ENCODE data around the gene IL20RB. TPM values are rescaled to one million over a fixed set of nuclear protein-coding genes. Genes with fewer than 3 reads are reported as not detected.
A peak's percentile ranks its signal among the peaks of the same experiment; 100 is the strongest.

IL20RB gene
- total RNA-seq, 2 experiments from 2014 or later, result 1.1 to 2.0 TPM

GRCh38 chr3:136932978-136933772, 24.6 kb upstream of the IL20RB start:
- Mint-ChIP-seq H3K27me3 (no peaks in the 10 kb centered on the region), H3K36me3 (peaks cover 58% of the 10 kb centered on the region), H3K4me3 (no peak overlapping the region), H3K9me3 (peaks cover 10% of the 10 kb centered on the region), H3K27ac (peak overlapping the region; percentile 65), H3K4me1 (peaks cover 49% of the 10 kb centered on the region)
- no peak for DNase-seq

GRCh38 chr3:136937175-136937574, 20.6 kb upstream of the IL20RB start:
- Mint-ChIP-seq H3K27ac (no peak overlapping the region), H3K9me3 (peaks cover 11% of the 10 kb centered on the region), H3K36me3 (peaks cover 54% of the 10 kb centered on the region), H3K27me3 (no peaks in the 10 kb centered on the region), H3K4me1 (peaks cover 54% of the 10 kb centered on the region), H3K4me3 (no peak overlapping the region)
- no peak for DNase-seq

GRCh38 chr3:136937851-136938250, 19.9 kb upstream of the IL20RB start:
- no peak overlapping the region for H3K27ac Mint-ChIP-seq
- DNase-seq, result no peak
- no peak overlapping the region for H3K4me3 Mint-ChIP-seq
- H3K36me3 Mint-ChIP-seq, result peaks cover 52% of the 10 kb centered on the region
- no peaks in the 10 kb centered on the region for H3K27me3 Mint-ChIP-seq
- peaks cover 56% of the 10 kb centered on the region for H3K4me1 Mint-ChIP-seq
- H3K9me3 Mint-ChIP-seq, result peaks cover 11% of the 10 kb centered on the region

GRCh38 chr3:136938334-136938733, 19.4 kb upstream of the IL20RB start:
- H3K27ac Mint-ChIP-seq, result no peak overlapping the region
- peaks cover 52% of the 10 kb centered on the region for H3K4me1 Mint-ChIP-seq
- DNase-seq, result no peak
- no peak overlapping the region for H3K4me3 Mint-ChIP-seq
- no peaks in the 10 kb centered on the region for H3K27me3 Mint-ChIP-seq
- peaks cover 11% of the 10 kb centered on the region for H3K9me3 Mint-ChIP-seq
- peaks cover 49% of the 10 kb centered on the region for H3K36me3 Mint-ChIP-seq

GRCh38 chr3:136939489-136939888, 18.3 kb upstream of the IL20RB start:
- no peaks in the 10 kb centered on the region for H3K27me3 Mint-ChIP-seq
- H3K4me1 Mint-ChIP-seq, result peaks cover 46% of the 10 kb centered on the region
- peaks cover 11% of the 10 kb centered on the region for H3K9me3 Mint-ChIP-seq
- peaks cover 41% of the 10 kb centered on the region for H3K36me3 Mint-ChIP-seq
- DNase-seq, result no peak
- H3K4me3 Mint-ChIP-seq, result peak overlapping the region; percentile 52
- peak overlapping the region; percentile 68 for H3K27ac Mint-ChIP-seq

- peaks cover 2% of the 10 kb centered on the region for H3K9me3 Mint-ChIP-seq
- peaks cover 24% of the 10 kb centered on the region for H3K36me3 Mint-ChIP-seq
- H3K27me3 Mint-ChIP-seq, result no peaks in the 10 kb centered on the region
- H3K4me1 Mint-ChIP-seq, result peaks cover 43% of the 10 kb centered on the region
- no peak overlapping the region for H3K4me3 Mint-ChIP-seq
- no peak overlapping the region for H3K27ac Mint-ChIP-seq
- no peak for DNase-seq
Observed at GRCh38 chr3:136942803-136943202, 15.0 kb upstream of the IL20RB start.

GRCh38 chr3:136943436-136943835, 14.3 kb upstream of the IL20RB start:
- no peak overlapping the region for H3K27ac Mint-ChIP-seq
- H3K4me3 Mint-ChIP-seq, result no peak overlapping the region
- no peaks in the 10 kb centered on the region for H3K27me3 Mint-ChIP-seq
- H3K4me1 Mint-ChIP-seq, result peaks cover 38% of the 10 kb centered on the region
- peaks cover 21% of the 10 kb centered on the region for H3K36me3 Mint-ChIP-seq
- H3K9me3 Mint-ChIP-seq, result peaks cover 2% of the 10 kb centered on the region
- DNase-seq, result no peak

GRCh38 chr3:136946978-136947377, 10.8 kb upstream of the IL20RB start:
- H3K27me3 Mint-ChIP-seq, result no peaks in the 10 kb centered on the region
- no peak for DNase-seq
- H3K4me1 Mint-ChIP-seq, result peaks cover 20% of the 10 kb centered on the region
- no peak overlapping the region for H3K4me3 Mint-ChIP-seq
- no peak overlapping the region for H3K27ac Mint-ChIP-seq
- H3K9me3 Mint-ChIP-seq, result no peaks in the 10 kb centered on the region
- peaks cover 19% of the 10 kb centered on the region for H3K36me3 Mint-ChIP-seq

GRCh38 chr3:136947477-136947876, 10.3 kb upstream of the IL20RB start:
- no peaks in the 10 kb centered on the region for H3K9me3 Mint-ChIP-seq
- H3K27ac Mint-ChIP-seq, result peak overlapping the region; percentile 20
- DNase-seq, result no peak
- H3K27me3 Mint-ChIP-seq, result no peaks in the 10 kb centered on the region
- peaks cover 15% of the 10 kb centered on the region for H3K4me1 Mint-ChIP-seq
- peaks cover 19% of the 10 kb centered on the region for H3K36me3 Mint-ChIP-seq
- H3K4me3 Mint-ChIP-seq, result no peak overlapping the region

GRCh38 chr3:136949146-136949545, 8.6 kb upstream of the IL20RB start:
- no peak overlapping the region for H3K27ac Mint-ChIP-seq
- peaks cover 18% of the 10 kb centered on the region for H3K36me3 Mint-ChIP-seq
- H3K9me3 Mint-ChIP-seq, result no peaks in the 10 kb centered on the region
- no peak overlapping the region for H3K4me3 Mint-ChIP-seq
- H3K4me1 Mint-ChIP-seq, result peaks cover 11% of the 10 kb centered on the region
- DNase-seq, result no peak
- H3K27me3 Mint-ChIP-seq, result no peaks in the 10 kb centered on the region

GRCh38 chr3:136949708-136950107, 8.1 kb upstream of the IL20RB start:
- H3K36me3 Mint-ChIP-seq, result peaks cover 18% of the 10 kb centered on the region
- no peak overlapping the region for H3K27ac Mint-ChIP-seq
- H3K9me3 Mint-ChIP-seq, result no peaks in the 10 kb centered on the region
- H3K4me3 Mint-ChIP-seq, result no peak overlapping the region
- no peak for DNase-seq
- no peaks in the 10 kb centered on the region for H3K27me3 Mint-ChIP-seq
- peaks cover 12% of the 10 kb centered on the region for H3K4me1 Mint-ChIP-seq

- H3K4me3 Mint-ChIP-seq, result no peak overlapping the region
- H3K36me3 Mint-ChIP-seq, result peaks cover 16% of the 10 kb centered on the region
- DNase-seq, result no peak
- no peaks in the 10 kb centered on the region for H3K9me3 Mint-ChIP-seq
- peaks cover 19% of the 10 kb centered on the region for H3K4me1 Mint-ChIP-seq
- H3K27ac Mint-ChIP-seq, result no peak overlapping the region
- H3K27me3 Mint-ChIP-seq, result no peaks in the 10 kb centered on the region
Observed at GRCh38 chr3:136950623-136951022, 7.2 kb upstream of the IL20RB start.

GRCh38 chr3:136952292-136952691, 5.5 kb upstream of the IL20RB start:
- peaks cover 10% of the 10 kb centered on the region for H3K36me3 Mint-ChIP-seq
- no peak overlapping the region for H3K27ac Mint-ChIP-seq
- peaks cover 14% of the 10 kb centered on the region for H3K4me1 Mint-ChIP-seq
- H3K9me3 Mint-ChIP-seq, result no peaks in the 10 kb centered on the region
- H3K27me3 Mint-ChIP-seq, result no peaks in the 10 kb centered on the region
- H3K4me3 Mint-ChIP-seq, result no peak overlapping the region
- DNase-seq, result no peak

- Mint-ChIP-seq H3K9me3 (no peaks in the 10 kb centered on the region), H3K4me1 (peaks cover 10% of the 10 kb centered on the region), H3K36me3 (peaks cover 4% of the 10 kb centered on the region), H3K4me3 (no peak overlapping the region), H3K27me3 (no peaks in the 10 kb centered on the region), H3K27ac (no peak overlapping the region)
- no peak for DNase-seq
Observed at GRCh38 chr3:136954251-136954650, 3.5 kb upstream of the IL20RB start.

GRCh38 chr3:136954980-136955780, 2.6 kb upstream of the IL20RB start:
- Mint-ChIP-seq H3K9me3 (no peaks in the 10 kb centered on the region), H3K27ac (no peak overlapping the region), H3K4me1 (peaks cover 10% of the 10 kb centered on the region), H3K27me3 (no peaks in the 10 kb centered on the region), H3K4me3 (no peak overlapping the region), H3K36me3 (peaks cover 4% of the 10 kb centered on the region)
- DNase-seq, result no peak

All from activated naive CD8-positive, alpha-beta T cell treated with anti-CD3 and anti-CD28 coated beads for 36 hours (primary cell).